ENCODE data around the gene ARL15.

DNA sequence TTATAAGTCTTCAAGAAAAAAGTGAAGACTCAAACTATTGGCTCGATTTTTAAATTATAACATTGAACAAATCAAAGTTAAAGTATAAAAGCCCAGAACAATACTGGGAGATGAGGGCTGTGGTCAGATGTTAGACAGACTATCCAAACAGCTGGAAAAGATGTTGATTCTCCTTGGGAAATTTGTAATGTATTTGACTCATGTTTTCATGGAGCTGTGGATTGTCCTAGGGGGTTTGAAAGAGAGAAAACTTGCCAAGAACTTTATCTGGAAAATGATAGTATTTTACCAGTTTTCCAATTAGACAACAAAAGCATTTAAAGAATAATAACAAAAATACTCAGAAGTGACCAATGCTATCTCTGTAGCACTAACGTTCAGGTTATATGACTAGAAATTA is 339.2 kb downstream of the ARL15 start:
- no peak for TF ChIP-seq ZNF354B (CRISPR knock-in tag; IDR thresholded peaks at IDR 0.05)
- no peak for TF ChIP-seq CAMTA2 (CRISPR knock-in tag; conservative IDR thresholded peaks at IDR 0.05)
- TF ChIP-seq, protein P1, sequence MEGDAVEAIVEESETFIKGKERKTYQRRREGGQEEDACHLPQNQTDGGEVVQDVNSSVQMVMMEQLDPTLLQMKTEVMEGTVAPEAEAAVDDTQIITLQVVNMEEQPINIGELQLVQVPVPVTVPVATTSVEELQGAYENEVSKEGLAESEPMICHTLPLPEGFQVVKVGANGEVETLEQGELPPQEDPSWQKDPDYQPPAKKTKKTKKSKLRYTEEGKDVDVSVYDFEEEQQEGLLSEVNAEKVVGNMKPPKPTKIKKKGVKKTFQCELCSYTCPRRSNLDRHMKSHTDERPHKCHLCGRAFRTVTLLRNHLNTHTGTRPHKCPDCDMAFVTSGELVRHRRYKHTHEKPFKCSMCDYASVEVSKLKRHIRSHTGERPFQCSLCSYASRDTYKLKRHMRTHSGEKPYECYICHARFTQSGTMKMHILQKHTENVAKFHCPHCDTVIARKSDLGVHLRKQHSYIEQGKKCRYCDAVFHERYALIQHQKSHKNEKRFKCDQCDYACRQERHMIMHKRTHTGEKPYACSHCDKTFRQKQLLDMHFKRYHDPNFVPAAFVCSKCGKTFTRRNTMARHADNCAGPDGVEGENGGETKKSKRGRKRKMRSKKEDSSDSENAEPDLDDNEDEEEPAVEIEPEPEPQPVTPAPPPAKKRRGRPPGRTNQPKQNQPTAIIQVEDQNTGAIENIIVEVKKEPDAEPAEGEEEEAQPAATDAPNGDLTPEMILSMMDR (IDR thresholded peaks at IDR 0.05 in 2 of 3, conservative IDR thresholded peaks at IDR 0.05 in 1 of 3; ENCODE audit: insufficient read depth in 2 of 3, low read depth in 1 of 3, low read length in 3 of 3) = no peak

All from K562 (cell line).